HG02642 (cell line): Measurements from ENCODE around the gene LUZP4.
"Not testable (repeated sequence)": the region's sequence is repeated elsewhere in the genome, so short reads cannot be mapped to it uniquely, and the experiment has no call there.

Source experiments
- ATAC-seq: cut with Tn5 transposase; IDR thresholded peaks from one replicate; pipeline ENCODE4 v1.9.1; 2021; ENCODE audit warnings: mild to moderate bottlenecking; ENCODE audit not compliant: unreplicated experiment, poor library complexity

LUZP4 gene, protein sequence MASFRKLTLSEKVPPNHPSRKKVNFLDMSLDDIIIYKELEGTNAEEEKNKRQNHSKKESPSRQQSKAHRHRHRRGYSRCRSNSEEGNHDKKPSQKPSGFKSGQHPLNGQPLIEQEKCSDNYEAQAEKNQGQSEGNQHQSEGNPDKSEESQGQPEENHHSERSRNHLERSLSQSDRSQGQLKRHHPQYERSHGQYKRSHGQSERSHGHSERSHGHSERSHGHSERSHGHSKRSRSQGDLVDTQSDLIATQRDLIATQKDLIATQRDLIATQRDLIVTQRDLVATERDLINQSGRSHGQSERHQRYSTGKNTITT

DNA sequence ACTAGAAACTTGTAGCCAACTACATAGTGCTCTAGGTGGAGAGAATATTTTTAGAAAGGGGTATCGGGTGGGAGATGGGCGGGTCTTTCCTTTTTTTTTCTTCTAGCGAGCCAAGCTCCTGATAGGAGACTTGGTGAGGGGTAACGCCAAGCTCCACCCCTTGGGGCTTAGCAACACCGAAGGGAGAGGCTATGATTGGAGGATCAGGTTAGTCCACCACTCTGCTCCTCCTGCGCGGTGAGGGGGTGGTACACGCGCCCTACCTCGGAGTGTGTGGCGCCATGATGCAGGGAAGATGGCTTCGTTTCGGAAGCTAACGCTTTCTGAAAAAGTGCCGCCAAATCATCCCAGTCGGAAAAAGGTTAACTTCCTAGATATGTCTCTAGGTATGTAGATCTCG, at the start of gene LUZP4:
TSS of gene LUZP4 (plus strand) at position 251 of the 400 bp plus-strand sequence. CDS start at position 296, 45 bp downstream.
- ATAC-seq: no peak

- no peak for ATAC-seq
These were observed 37.9 kb upstream of the LUZP4 start for GRCh38 chrX:115251458-115252233.

- no peak for ATAC-seq
These were observed 34.5 kb upstream of the LUZP4 start for GRCh38 chrX:115255003-115255402.

DNA sequence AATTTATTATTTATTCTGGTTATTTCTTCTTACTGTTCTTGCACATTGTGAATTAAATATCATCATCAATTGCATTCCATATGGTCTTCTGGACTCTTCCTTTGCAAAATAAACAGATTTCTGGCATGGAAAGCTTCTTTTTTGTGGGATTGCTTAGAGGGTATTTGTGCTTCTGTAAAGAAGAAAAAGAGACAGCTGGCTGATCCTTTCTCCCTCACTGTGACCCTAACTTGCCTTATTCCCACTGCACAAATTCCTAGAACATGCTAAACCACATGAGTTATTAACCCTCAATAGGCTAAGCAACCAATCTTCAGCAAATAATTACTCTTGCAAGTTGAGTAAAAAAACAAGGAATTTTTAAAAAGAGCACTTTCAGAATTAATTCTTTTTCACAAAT, 31.8 kb upstream of the LUZP4 start:
- no peak for ATAC-seq

- no peak for ATAC-seq
These were observed 30.2 kb upstream of the LUZP4 start for GRCh38 chrX:115259238-115259875.

- no peak for ATAC-seq
These were observed 29.2 kb upstream of the LUZP4 start for GRCh38 chrX:115260330-115260729.

DNA sequence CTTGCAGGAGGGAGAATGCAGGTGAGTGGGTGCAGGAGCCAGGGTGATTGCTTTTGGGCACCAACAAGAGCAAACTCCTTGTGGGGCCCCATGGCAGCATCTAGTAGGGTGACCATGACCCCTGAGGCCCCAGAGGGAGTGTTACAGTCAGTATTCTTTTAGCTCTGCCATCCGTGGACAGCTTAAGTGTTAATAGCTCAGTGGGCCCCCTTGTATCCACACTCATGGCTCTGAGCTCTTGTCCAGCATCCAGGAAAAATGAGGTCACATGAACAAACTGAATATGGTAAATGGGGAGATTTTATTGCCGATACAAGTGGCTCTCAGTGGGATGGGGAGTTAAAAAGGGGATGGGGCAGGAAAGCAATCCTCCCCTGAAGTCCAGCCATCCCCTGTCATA, 28.4 kb upstream of the LUZP4 start:
- ATAC-seq: no peak

DNA sequence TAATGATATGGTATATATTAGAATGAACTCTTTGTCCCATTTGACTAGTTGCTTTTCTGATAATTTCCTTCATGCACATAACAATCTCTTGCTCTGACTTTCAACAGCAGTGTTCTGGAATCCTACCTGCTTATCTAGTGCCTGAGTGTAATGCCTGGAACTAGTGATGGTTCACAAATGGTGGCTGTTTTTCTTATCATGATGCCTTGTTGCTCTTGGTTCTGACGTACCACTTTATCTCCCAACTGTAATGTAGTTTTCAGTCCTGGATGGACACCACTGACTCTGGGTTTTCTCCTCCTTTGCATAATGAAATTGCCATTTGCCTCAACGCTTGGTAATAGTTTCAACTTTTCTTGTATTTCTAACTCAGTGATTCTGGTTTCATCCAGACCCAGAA, 25.5 kb upstream of the LUZP4 start:
- ATAC-seq: no peak

- ATAC-seq: no peak
These were observed 23.2 kb upstream of the LUZP4 start for GRCh38 chrX:115266300-115266699.

GRCh38 chrX:115268421-115268820, 21.1 kb upstream of the LUZP4 start:
- ATAC-seq: no peak

GRCh38 chrX:115269051-115269683, 20.3 kb upstream of the LUZP4 start:
- no peak for ATAC-seq

DNA sequence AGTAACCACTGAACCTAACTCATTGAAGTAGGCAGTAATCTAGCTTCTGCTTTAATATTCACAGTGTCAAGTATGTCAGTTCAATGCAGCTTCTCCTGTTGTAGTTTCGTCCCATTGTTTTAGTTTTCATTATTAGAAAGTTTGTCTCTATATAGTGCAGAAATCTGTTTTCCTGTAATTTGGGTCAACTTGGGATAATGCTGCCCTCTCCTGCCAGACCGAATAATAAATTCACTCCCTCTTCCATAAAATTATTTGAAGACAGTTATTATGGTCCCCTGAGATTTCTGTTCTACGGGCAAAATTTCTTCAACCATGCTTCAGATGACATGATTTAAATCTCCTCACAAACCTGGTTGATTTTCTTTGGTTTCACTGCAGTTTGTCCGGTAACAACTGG, 4.6 kb upstream of the LUZP4 start:
- ATAC-seq: no peak

- ATAC-seq: no peak
These were observed 7.7 kb downstream of the LUZP4 start for GRCh38 chrX:115297189-115297588.

GRCh38 chrX:115311139-115311538, 21.6 kb downstream of the LUZP4 start:
- ATAC-seq: no peak

- no peak for ATAC-seq
These were observed 22.1 kb downstream of the LUZP4 start for GRCh38 chrX:115311601-115312001.

DNA sequence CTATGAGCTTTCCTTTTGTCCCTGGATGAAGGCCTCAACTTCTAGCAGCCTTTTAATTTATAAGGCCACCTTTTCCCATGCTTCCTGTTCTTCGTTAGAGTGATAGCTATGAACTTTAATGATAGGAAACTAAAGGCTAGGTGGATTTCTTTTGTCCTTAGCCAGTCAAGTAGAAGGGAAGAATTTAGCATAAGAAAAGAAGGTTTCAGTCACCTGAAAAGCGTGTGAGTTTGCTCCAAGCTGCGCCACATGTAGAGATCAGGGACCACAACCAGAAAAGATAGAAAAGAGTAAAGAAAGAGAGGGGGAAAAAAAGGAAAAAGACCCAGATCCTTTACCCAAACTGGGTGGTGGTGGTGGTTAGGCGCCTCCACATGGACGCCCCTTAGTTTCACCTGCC, 28.6 kb downstream of the LUZP4 start:
- ATAC-seq: no peak

DNA sequence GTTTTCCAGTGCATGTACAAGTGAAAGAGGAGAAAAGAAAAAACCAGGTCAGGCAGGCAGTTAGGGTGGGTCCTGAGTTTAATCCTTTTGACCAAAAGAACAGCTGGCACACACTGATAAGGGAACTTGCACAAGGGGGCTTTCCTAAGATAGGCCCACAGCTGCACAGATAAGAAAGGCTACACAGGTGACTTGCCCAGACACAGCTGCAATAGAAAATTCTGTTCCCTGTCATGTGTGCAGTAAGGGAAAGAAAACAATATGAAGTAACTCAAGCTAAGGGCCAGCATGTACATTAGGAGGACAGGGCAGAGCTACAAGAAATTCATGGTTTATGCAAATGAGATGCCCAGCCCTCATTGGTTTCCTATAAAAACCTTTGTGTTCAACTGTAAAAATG, 32.9 kb downstream of the LUZP4 start:
- no peak for ATAC-seq

DNA sequence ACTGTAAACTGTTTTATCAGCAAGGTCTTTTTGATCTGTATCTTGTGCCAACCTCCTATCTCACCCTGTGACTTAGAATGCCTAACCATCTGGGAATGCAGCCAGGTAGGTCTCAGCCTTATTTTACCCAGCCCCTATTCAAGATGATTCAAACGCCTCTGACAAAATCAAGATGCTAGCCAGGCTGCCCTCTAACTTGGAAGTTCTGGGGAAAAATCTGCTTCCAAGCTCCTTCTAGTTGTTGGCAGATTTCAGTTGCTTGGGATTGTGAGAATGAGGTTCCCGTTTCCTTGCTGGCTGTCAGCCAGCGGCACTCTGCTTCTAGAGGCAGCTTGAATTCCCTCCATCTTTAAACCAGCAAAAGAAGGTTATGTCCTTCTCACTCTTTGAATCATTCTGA, 34.7 kb downstream of the LUZP4 start:
- ATAC-seq: no peak

- ATAC-seq: not testable (repeated sequence)
These were observed 39.8 kb downstream of the LUZP4 start for GRCh38 chrX:115329282-115329681.

DNA sequence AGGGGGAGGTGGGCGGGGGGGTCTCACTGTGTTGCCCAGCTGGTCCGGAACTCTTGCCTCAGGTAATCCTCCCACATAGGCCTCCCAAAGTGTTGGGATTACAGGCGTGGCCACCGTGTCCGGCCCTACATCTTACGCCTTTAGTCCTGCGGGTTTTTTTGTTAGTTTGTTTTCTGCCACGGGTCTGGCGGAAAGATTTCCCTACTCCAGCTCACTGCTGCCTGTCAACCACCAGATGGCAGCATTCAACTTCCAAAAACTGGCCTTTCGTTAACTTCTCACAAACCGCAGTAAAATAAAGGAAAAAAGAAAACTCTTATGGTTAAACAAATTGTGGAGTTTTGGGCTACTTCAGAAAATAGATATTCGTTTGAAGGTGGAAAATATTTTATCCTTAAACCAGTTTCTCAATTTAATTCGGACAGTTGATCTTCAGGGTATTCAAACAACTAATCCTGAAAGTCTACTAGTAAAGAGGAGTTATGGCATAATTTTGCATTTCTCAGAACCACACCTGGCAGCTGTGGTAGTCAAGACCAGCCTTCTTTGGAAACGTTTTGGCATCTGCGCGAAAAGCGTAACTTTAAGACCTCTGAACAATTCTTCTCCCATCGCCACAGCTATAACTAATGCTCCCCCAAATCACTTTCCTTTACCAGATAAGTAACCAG, 41.1 kb downstream of the LUZP4 start:
- ATAC-seq: no peak
